Measurements from ENCODE around the gene APOM.

APOM gene

DNA sequence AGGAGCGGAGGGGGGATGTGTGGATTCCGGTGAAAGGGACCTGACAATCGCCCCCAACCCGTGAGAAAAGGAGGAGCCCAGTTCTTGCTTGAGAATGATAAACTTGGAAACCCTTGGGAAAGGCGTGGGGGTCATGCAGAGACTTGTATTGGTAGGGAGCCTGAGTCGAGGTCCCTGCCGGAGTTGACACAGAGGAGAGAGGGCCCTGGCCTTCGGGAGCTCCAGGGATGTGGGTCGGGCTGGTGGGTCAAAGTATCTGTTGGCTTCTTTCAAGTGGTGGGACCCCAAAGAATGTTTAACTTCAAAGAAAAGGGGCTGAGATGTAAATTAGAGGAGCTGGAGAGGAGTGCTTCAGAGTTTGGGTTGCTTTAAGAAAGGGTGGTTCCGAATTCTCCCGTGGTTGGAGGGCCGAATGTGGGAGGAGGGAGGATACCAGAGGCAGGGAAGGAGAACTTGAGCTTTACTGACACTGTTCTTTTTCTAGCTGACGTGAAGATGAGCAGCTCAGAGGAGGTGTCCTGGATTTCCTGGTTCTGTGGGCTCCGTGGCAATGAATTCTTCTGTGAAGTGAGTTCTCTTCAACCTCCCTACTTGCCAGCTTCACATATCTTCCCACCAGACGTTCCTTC lies 10.8 kb downstream of the APOM start:
- peak overlapping the region; percentile 92 to 98 for H3K4me3 ChIP-seq (replicated peaks in 1 of 2; ENCODE audit: low read depth in 2 of 2, low read length in 2 of 2)
- TF ChIP-seq CTCF (IDR thresholded peaks at IDR 0.05; ENCODE audit: low read depth, low read length) = no peak
- no peak for DNase-seq (ENCODE audit: low read depth in 2 of 2)

DNA sequence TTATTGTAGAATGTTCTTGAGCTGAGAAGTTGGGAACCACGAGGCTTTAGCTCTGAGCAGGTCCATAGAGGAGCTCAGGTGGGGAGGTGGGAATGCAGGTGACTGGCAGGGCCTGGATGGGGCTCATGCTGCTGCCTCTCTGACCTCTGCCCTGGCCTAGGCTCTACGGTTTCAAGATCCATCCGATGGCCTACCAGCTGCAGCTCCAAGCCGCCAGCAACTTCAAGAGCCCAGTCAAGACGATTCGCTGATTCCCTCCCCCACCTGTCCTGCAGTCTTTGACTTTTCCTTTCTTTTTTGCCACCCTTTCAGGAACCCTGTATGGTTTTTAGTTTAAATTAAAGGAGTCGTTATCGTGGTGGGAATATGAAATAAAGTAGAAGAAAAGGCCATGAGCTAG lies 14.0 kb downstream of the APOM start, which contains the start of gene LY6G5B:
Gene LY6G5B (plus strand): TSS at position 301 of the 400 bp plus-strand sequence. CDS start 975 bp downstream, outside the sequence.
- DNase-seq (ENCODE audit: low read depth in 2 of 2) = no peak
- no peak for TF ChIP-seq CTCF (IDR thresholded peaks at IDR 0.05; ENCODE audit: low read depth, low read length)
- H3K4me3 ChIP-seq (replicated peaks in 1 of 2; ENCODE audit: low read depth in 2 of 2, low read length in 2 of 2) = no peak within 1 kb of the TSS

DNA sequence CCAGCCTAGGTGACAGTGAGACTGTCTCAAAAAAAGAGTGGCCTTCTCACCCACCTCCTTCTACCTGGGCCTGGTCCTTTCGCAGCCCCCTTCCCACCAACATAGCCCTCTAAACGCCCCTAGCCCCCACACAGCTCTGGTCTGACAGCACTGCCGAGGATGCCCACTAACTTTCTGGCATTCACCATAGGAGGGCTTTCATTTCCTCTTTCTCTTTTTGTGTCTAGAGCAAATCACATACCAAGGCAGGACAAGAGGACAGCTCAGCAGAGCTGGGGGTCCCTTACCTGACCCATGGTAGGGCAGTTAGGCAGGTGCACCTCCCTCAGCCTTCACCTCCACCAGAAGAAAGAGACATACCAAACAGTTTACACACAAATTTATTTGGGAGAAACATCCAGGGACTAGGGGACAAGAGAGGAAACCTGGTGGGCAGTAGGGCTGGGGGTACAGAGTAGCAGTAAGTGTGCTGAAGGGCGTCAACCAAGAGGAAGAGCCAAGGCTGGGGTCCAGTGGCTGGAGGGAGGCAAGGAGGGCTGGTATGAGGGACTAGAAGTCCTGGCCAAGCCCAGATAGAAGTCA lies 20.7 kb downstream of the APOM start:
- no peak overlapping the region for H3K4me3 ChIP-seq (replicated peaks in 1 of 2; ENCODE audit: low read depth in 2 of 2, low read length in 2 of 2)
- no peak for DNase-seq (ENCODE audit: low read depth in 2 of 2)
- no peak for TF ChIP-seq CTCF (IDR thresholded peaks at IDR 0.05; ENCODE audit: low read depth, low read length)

- H3K4me3 ChIP-seq (replicated peaks in 1 of 2; ENCODE audit: low read depth in 2 of 2, low read length in 2 of 2) = no peak overlapping the region
- no peak for DNase-seq (ENCODE audit: low read depth in 2 of 2)
- TF ChIP-seq CTCF (IDR thresholded peaks at IDR 0.05; ENCODE audit: low read depth, low read length) = no peak
These were observed 21.2 kb downstream of the APOM start for GRCh38 chr6:31676904-31677303.

GRCh38 chr6:31677955-31678354 lies 22.3 kb downstream of the APOM start:
- no peak for DNase-seq (ENCODE audit: low read depth in 2 of 2)
- no peak overlapping the region for H3K4me3 ChIP-seq (replicated peaks in 1 of 2; ENCODE audit: low read depth in 2 of 2, low read length in 2 of 2)
- TF ChIP-seq CTCF (IDR thresholded peaks at IDR 0.05; ENCODE audit: low read depth, low read length) = no peak

- H3K4me3 ChIP-seq (replicated peaks in 1 of 2; ENCODE audit: low read depth in 2 of 2, low read length in 2 of 2) = peak within 1 kb of the TSS; percentile 44 to 54
- DNase-seq (ENCODE audit: low read depth in 2 of 2) = peak; percentile 92 to 95
- TF ChIP-seq CTCF (IDR thresholded peaks at IDR 0.05; ENCODE audit: low read depth, low read length) = peak; percentile 79
These were observed 24.8 kb downstream of the APOM start, which contains the start of gene LY6G5C for GRCh38 chr6:31680226-31681134. Gene LY6G5C, minus strand, starts transcription at chr6:31681067. Its CDS starts 694 bp downstream, at chr6:31680373.
